Neural cell (in vitro differentiated cells): Measurements from ENCODE around the gene CWF19L2.

ENCODE experiments used
- MXI1 ChIP-seq: fragments of 450-650 bp; conservative IDR thresholded peaks from 2 replicates; pipeline ENCODE4 v1.6.1; 2014; ENCODE audit warnings: antibody characterized with exemption, mild to moderate bottlenecking; ENCODE audit not compliant: poor library complexity, severe bottlenecking
- RAD21 ChIP-seq: fragments of 450-650 bp; conservative IDR thresholded peaks from 2 replicates; pipeline ENCODE4 v1.6.1; 2014; ENCODE audit warnings: antibody characterized with exemption, mild to moderate bottlenecking, moderate library complexity

- TF ChIP-seq MXI1 (no peak), RAD21 (no peak)
These were observed 20.2 kb upstream of the CWF19L2 start for GRCh38 chr11:107477820-107478219.
